Stimulated activated CD4-positive, alpha-beta T cell treated with anti-CD3 and anti-CD28 coated beads, Interleukin-12 subunit alpha, Interleukin-12 subunit beta, amount 100 ng/mL, for 24 hours (primary cell): ENCODE measurements around the gene CCDC190.
"Not testable (repeated sequence)": the region's sequence is repeated elsewhere in the genome, so short reads cannot be mapped to it uniquely, and the experiment has no call there.

Source experiments
- DNase-seq, 2 experiments: peaks; one replicate each; pipeline ENCODE4 v3.0.0-alpha.2; 2020; ENCODE audit warnings: low read depth in 2 of 2

The CCDC190 gene

GRCh38 chr1:162878000-162878596, 17.1 kb upstream of the CCDC190 start:
- DNase-seq, result peak in 1 of 2 experiments; percentile 17

- DNase-seq, result no peak
These were observed 16.4 kb upstream of the CCDC190 start for GRCh38 chr1:162877412-162877811.

- DNase-seq, result no peak
These were observed 15.8 kb upstream of the CCDC190 start for GRCh38 chr1:162876751-162877150.

GRCh38 chr1:162873671-162874666, 13.0 kb upstream of the CCDC190 start:
- no peak for DNase-seq

GRCh38 chr1:162872981-162873380, 12.0 kb upstream of the CCDC190 start:
- DNase-seq, result no peak

GRCh38 chr1:162871417-162871816, 10.4 kb upstream of the CCDC190 start:
- not testable (repeated sequence) for DNase-seq

- DNase-seq, result no peak
These were observed 8.0 kb upstream of the CCDC190 start for GRCh38 chr1:162868972-162869371.

- DNase-seq, result no peak
These were observed 650 bp upstream of the CCDC190 start for GRCh38 chr1:162861625-162862024.

- no peak for DNase-seq
These were observed 1.8 kb downstream of the CCDC190 start for GRCh38 chr1:162859191-162859590.

GRCh38 chr1:162857850-162858249, 3.1 kb downstream of the CCDC190 start:
- no peak for DNase-seq

- no peak for DNase-seq
These were observed 4.7 kb downstream of the CCDC190 start for GRCh38 chr1:162856260-162856659.

GRCh38 chr1:162855461-162856150, 5.4 kb downstream of the CCDC190 start:
- DNase-seq, result no peak

- peak in 1 of 2 experiments; percentile 52 for DNase-seq
These were observed 6.6 kb downstream of the CCDC190 start for GRCh38 chr1:162854245-162854882.

- no peak for DNase-seq
These were observed 9.6 kb downstream of the CCDC190 start for GRCh38 chr1:162851341-162851740.

- DNase-seq, result no peak
These were observed 11.3 kb downstream of the CCDC190 start for GRCh38 chr1:162849711-162850110.

- peak; percentile 56 to 85 for DNase-seq
These were observed 13.0 kb downstream of the CCDC190 start for GRCh38 chr1:162847839-162848453.

- DNase-seq, result no peak
These were observed 14.4 kb downstream of the CCDC190 start for GRCh38 chr1:162846256-162847212.

- DNase-seq, result no peak
These were observed 16.8 kb downstream of the CCDC190 start for GRCh38 chr1:162844153-162844552.

- no peak for DNase-seq
These were observed 20.6 kb downstream of the CCDC190 start for GRCh38 chr1:162840250-162840839.

- no peak for DNase-seq
These were observed 22.1 kb downstream of the CCDC190 start for GRCh38 chr1:162838863-162839262.
